Lung (tissue), 12 donors: ENCODE measurements around the gene DKK3. TPM values are rescaled to one million over a fixed set of nuclear protein-coding genes. Genes with fewer than 3 reads are reported as not detected.

ENCODE experiments used
- ATAC-seq: fragments of 200-7000 bp; cut with Tn5 transposase; one replicate; pipeline ENCODE4 v1.9.1; 2020; ENCODE audit warnings: moderate number of reproducible peaks; ENCODE audit not compliant: insufficient read depth, low FRiP score
- DNase-seq, 3 donors: peaks; one replicate each; pipeline ENCODE4 v3.0.0-alpha.2; 2013 to 2017
- H3K27ac ChIP-seq, 2 donors: one replicate each; pipeline ENCODE4 v1.5.1; 2013; ENCODE audit warnings: mild to moderate bottlenecking in 2 of 2, moderate library complexity in 2 of 2, control low read depth in 1 of 2, inconsistent platforms in 1 of 2, low read depth in 1 of 2, low read length in 1 of 2
- H3K27me3 ChIP-seq, 3 donors: one replicate each; pipeline ENCODE4 v1.5.1; 2013; ENCODE audit warnings: low read length in 2 of 3; ENCODE audit not compliant: control insufficient read depth in 3 of 3, insufficient read depth in 3 of 3
- H3K36me3 ChIP-seq, 4 donors: one replicate each; pipeline ENCODE4 v1.5.1; 2013; ENCODE audit warnings: low read length in 4 of 4, mild to moderate bottlenecking in 1 of 4, moderate library complexity in 1 of 4; ENCODE audit not compliant: control insufficient read depth in 4 of 4, insufficient read depth in 4 of 4
- H3K4me1 ChIP-seq, 5 donors: one replicate each; pipeline ENCODE4 v1.5.1; 2013; ENCODE audit warnings: low read length in 5 of 5, mild to moderate bottlenecking in 2 of 5, moderate library complexity in 1 of 5; ENCODE audit not compliant: control insufficient read depth in 5 of 5, insufficient read depth in 5 of 5
- H3K4me3 ChIP-seq: one replicate; pipeline ENCODE4 v1.5.1; 2013; ENCODE audit warnings: mild to moderate bottlenecking, control low read depth, moderate library complexity
- H3K9ac ChIP-seq, 2 donors: one replicate each; pipeline ENCODE4 v1.5.1; 2013; ENCODE audit warnings: low read length in 2 of 2, control low read depth in 1 of 2; ENCODE audit not compliant: insufficient read depth in 1 of 2
- H3K9me3 ChIP-seq, 4 donors: one replicate each; pipeline ENCODE4 v1.5.1; 2013; ENCODE audit warnings: low read length in 3 of 4, mild to moderate bottlenecking in 1 of 4, moderate library complexity in 1 of 4; ENCODE audit not compliant: control insufficient read depth in 4 of 4, insufficient read depth in 3 of 4
- WGBS, 2 donors: extraction: QIAGEN DNeasy Blood & Tissue Kit; methylation state at CpG; one replicate each; pipeline ENCODE4 v1.1.7; 2013; 5-methylcytosine and 5-hydroxymethylcytosine counted together
- polyA plus RNA-seq, 2 donors: library from polyadenylated mRNA; stranded (reverse); fragments of 200-250 nt; gene quantifications; one replicate each; pipeline ENCODE4 v1.2.1, GENCODE V29; 2013
- total RNA-seq, 2 donors: library from RNA; depleted of rRNA in 1 of 2; stranded (reverse); fragments of >200 nt in 1 of 2; gene quantifications; one replicate each; pipeline ENCODE4 v1.2.1, GENCODE V29; 2014 to 2021
- TF ChIP-seq, protein P1 (sequence below): IDR thresholded peaks from 2 replicates; pipeline ENCODE4 v1.5.1; 2012; ENCODE audit warnings: mild to moderate bottlenecking; ENCODE audit errors: control extremely low read depth, extremely low read depth
- donor health status: control.
- donor health status: control.
- donor health status: Bipolar disorder and iron deficiency.
- donor health status: healthy.
- donor health status: DM: yes; HTN: yes; CAD: no.

DKK3 gene
- total and polyA plus RNA-seq, 4 donors = 45.3 to 121 (median 94.5) TPM

- no peak overlapping the region for H3K27ac ChIP-seq
- TF ChIP-seq, protein P1, sequence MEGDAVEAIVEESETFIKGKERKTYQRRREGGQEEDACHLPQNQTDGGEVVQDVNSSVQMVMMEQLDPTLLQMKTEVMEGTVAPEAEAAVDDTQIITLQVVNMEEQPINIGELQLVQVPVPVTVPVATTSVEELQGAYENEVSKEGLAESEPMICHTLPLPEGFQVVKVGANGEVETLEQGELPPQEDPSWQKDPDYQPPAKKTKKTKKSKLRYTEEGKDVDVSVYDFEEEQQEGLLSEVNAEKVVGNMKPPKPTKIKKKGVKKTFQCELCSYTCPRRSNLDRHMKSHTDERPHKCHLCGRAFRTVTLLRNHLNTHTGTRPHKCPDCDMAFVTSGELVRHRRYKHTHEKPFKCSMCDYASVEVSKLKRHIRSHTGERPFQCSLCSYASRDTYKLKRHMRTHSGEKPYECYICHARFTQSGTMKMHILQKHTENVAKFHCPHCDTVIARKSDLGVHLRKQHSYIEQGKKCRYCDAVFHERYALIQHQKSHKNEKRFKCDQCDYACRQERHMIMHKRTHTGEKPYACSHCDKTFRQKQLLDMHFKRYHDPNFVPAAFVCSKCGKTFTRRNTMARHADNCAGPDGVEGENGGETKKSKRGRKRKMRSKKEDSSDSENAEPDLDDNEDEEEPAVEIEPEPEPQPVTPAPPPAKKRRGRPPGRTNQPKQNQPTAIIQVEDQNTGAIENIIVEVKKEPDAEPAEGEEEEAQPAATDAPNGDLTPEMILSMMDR = no peak
- no peaks in the 10 kb centered on the region for H3K36me3 ChIP-seq
- H3K9me3 ChIP-seq = peaks cover 0 to 6% (median 2%) of the 10 kb centered on the region in 4 donors
- DNase-seq (no peak), ATAC-seq (no peak)
- 92 to 98% methylated on average over 2 of the region's 2 CpGs for WGBS, 2 donors
- no peaks in the 10 kb centered on the region for H3K27me3 ChIP-seq
- H3K9ac ChIP-seq = no peak overlapping the region
- no peaks in the 10 kb centered on the region for H3K4me1 ChIP-seq
- no peak overlapping the region for H3K4me3 ChIP-seq
These were observed 19.9 kb upstream of the DKK3 start for GRCh38 chr11:12028303-12028702.

DNA sequence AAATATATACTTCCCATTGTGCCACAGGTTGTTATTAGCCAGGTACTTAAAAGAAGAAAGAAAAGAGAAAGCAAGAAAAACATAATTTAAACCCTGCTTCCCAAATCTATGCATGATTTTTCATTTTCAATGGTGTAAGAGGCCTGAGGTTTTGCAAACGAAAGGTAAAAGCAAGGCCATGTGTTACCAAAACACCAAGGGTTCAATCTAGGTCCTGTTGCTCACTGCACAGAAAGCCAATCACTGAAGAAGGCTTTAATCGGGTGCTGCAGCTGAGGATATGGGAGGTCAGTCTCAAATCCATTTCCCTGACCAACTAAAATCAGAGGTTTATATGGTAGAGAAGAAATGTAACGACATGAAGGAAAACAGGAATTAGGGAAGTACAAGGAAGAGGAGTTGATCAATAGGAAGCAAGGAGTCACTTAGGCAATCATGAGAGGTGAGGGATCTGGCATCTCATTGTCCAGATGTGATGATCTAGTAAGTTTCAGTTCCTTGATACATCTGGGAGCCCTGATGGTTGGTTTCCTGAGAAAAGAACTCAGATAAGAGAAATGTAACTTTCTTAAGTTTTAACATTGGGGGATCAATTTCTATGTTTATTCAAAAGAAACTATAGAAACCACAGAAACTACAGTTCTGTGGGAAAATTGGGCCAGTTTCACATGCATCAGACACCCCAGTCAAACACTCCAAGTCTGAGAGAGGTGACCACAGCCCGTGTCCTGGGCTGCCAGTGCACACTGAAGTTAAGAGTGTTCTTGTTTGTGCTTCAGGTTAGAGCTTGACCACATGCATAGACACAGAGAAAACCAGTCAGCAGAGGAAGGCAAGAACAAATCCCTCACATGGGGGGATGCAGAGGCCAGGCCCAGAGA lies 18.1 kb upstream of the DKK3 start:
- WGBS, 2 donors = 72 to 79% methylated on average over 4 of the region's 4 CpGs
- ATAC-seq = no peak

GRCh38 chr11:12024254-12024926 lies 16.0 kb upstream of the DKK3 start:
- TF ChIP-seq, protein P1 = no peak
- Histone ChIP-seq H3K9ac (no peak overlapping the region), H3K9me3 (peaks cover 0 to 6% (median 2%) of the 10 kb centered on the region in 4 donors), H3K4me3 (no peak overlapping the region), H3K27me3 (no peaks in the 10 kb centered on the region), H3K36me3 (no peaks in the 10 kb centered on the region), H3K4me1 (peaks cover 0 to 18% (median 6%) of the 10 kb centered on the region in 5 donors), H3K27ac (no peak overlapping the region)
- WGBS, 2 donors = 71 to 77% methylated on average over 4 of the region's 4 CpGs
- ATAC-seq (no peak), DNase-seq (no peak)

More for the DNA sequence above, 18.1 kb upstream of the DKK3 start:
- H3K36me3 ChIP-seq = no peaks in the 10 kb centered on the region
- TF ChIP-seq, protein P1 = no peak
- no peak overlapping the region for H3K9ac ChIP-seq
- H3K27me3 ChIP-seq = no peaks in the 10 kb centered on the region
- H3K4me3 ChIP-seq = no peak overlapping the region
- H3K4me1 ChIP-seq = no peaks in the 10 kb centered on the region
- peaks cover 0 to 6% (median 2%) of the 10 kb centered on the region in 4 donors for H3K9me3 ChIP-seq
- no peak overlapping the region for H3K27ac ChIP-seq
- DNase-seq = no peak
